Activated naive CD4-positive, alpha-beta T cell treated with anti-CD3 and anti-CD28 coated beads, Interleukin-2, amount 50 U/mL, for 24 hours (primary cell): ENCODE results near the gene PHLPP1.
"Not testable (repeated sequence)": the region's sequence is repeated elsewhere in the genome, so short reads cannot be mapped to it uniquely, and the experiment has no call there.

Experiments used
- H3K27ac Mint-ChIP-seq: one replicate; pipeline ENCODE4 v1.8.0; 2021; ENCODE audit warnings: mild to moderate bottlenecking, mixed read lengths
- H3K27me3 Mint-ChIP-seq: one replicate; pipeline ENCODE4 v1.8.0; 2021; ENCODE audit warnings: mixed read lengths
- H3K36me3 Mint-ChIP-seq: one replicate; pipeline ENCODE4 v1.8.0; 2021; ENCODE audit warnings: mixed read lengths
- H3K4me1 Mint-ChIP-seq: one replicate; pipeline ENCODE4 v1.8.0; 2021; ENCODE audit warnings: mixed read lengths
- H3K4me3 Mint-ChIP-seq: one replicate; pipeline ENCODE4 v1.8.0; 2021; ENCODE audit warnings: mild to moderate bottlenecking, mixed read lengths
- H3K9me3 Mint-ChIP-seq: one replicate; pipeline ENCODE4 v1.8.0; 2021; ENCODE audit warnings: mixed read lengths

Gene PHLPP1

GRCh38 chr18:62880034-62880433, 164.7 kb downstream of the PHLPP1 start:
- peaks cover 1% of the 10 kb centered on the region for H3K36me3 Mint-ChIP-seq
- H3K27me3 Mint-ChIP-seq: no peaks in the 10 kb centered on the region
- no peak overlapping the region for H3K27ac Mint-ChIP-seq
- H3K4me3 Mint-ChIP-seq: no peak overlapping the region
- H3K9me3 Mint-ChIP-seq: no peaks in the 10 kb centered on the region
- H3K4me1 Mint-ChIP-seq: peaks cover 15% of the 10 kb centered on the region

- H3K4me1 Mint-ChIP-seq: peaks cover 15% of the 10 kb centered on the region
- no peak overlapping the region for H3K27ac Mint-ChIP-seq
- no peak overlapping the region for H3K4me3 Mint-ChIP-seq
- no peaks in the 10 kb centered on the region for H3K9me3 Mint-ChIP-seq
- peaks cover 1% of the 10 kb centered on the region for H3K36me3 Mint-ChIP-seq
- H3K27me3 Mint-ChIP-seq: no peaks in the 10 kb centered on the region
These were observed 165.5 kb downstream of the PHLPP1 start for GRCh38 chr18:62880673-62881364.

- peaks cover 14% of the 10 kb centered on the region for H3K4me1 Mint-ChIP-seq
- no peaks in the 10 kb centered on the region for H3K27me3 Mint-ChIP-seq
- no peak overlapping the region for H3K4me3 Mint-ChIP-seq
- peaks cover 1% of the 10 kb centered on the region for H3K36me3 Mint-ChIP-seq
- H3K27ac Mint-ChIP-seq: no peak overlapping the region
- no peaks in the 10 kb centered on the region for H3K9me3 Mint-ChIP-seq
These were observed 166.2 kb downstream of the PHLPP1 start for GRCh38 chr18:62881509-62882016.

DNA sequence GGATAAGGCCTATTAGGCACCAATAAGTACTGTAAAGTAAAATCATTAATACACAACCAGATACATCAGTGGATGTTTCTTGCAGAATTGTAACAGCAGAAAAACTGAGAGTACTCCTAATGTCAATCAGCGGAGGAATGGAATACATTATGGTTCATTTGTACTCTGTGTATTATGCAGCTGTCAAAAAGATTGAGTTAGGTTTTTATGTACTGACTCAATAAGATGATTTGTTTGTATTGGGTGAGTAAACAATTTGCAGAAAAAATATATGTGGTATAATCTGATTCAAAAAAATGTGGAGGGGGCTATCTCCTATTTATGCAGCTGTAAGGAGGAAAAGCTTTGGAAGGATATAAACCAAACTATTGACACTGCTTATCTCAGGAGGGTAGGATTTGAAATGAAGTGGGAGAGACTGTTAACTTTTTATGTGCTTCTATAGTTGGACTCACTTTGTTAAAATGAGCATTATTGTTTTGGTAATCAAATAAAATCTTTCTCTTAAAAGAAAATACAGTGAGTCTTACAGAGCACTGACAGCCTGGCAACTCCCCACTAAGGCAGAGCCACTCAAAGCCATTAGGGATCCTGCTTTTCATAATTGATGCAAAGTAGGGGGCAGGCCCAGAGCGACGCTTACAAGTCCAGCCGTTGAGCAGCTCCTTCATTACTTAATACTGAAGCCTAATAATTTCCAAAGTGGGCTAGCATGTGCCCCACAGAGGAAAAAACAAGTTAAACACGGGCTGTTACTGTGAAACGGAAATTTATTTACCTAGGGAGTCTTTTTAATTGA, 168.8 kb downstream of the PHLPP1 start:
- Mint-ChIP-seq H3K36me3 (peaks cover 1% of the 10 kb centered on the region), H3K4me3 (no peak overlapping the region), H3K4me1 (peaks cover 11% of the 10 kb centered on the region), H3K27ac (no peak overlapping the region), H3K27me3 (no peaks in the 10 kb centered on the region), H3K9me3 (no peaks in the 10 kb centered on the region)

- H3K27me3 Mint-ChIP-seq: no peaks in the 10 kb centered on the region
- no peaks in the 10 kb centered on the region for H3K36me3 Mint-ChIP-seq
- no peak overlapping the region for H3K27ac Mint-ChIP-seq
- H3K4me1 Mint-ChIP-seq: no peaks in the 10 kb centered on the region
- no peaks in the 10 kb centered on the region for H3K9me3 Mint-ChIP-seq
- H3K4me3 Mint-ChIP-seq: no peak overlapping the region
These were observed 170.5 kb downstream of the PHLPP1 start for GRCh38 chr18:62885804-62886203.

DNA sequence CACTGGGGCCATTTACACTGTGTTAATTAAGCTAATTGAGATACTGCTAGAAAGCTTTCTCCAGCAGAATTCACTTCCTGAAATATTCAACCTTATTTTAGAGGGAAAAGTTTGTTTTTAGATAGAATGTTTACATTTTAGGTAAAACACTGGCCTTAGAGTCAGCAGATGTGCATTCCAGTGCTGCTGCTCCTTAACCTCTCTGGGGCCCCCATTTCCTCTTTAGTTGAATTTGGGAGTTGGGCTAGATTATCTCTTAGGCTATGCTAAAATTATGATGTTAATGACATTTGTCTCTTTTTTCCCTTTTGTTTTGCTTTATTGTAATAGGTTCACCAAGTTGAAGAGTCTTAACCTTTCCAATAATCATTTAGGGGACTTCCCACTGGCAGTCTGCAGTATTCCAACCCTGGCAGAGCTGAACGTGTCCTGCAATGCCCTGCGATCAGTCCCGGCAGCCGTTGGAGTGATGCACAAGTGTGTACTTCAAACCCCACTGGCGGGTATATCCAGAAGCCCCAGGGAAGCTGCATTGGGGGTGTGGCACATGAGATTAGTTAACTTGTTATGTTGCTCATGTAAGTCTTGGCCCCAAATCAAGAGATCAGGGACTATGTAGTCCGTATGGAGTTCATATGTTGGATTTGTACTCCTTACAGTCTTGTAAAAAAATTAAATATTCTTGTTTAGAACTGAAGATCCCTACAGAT, 179.5 kb downstream of the PHLPP1 start:
- H3K9me3 Mint-ChIP-seq: no peaks in the 10 kb centered on the region
- H3K4me3 Mint-ChIP-seq: no peak overlapping the region
- H3K27ac Mint-ChIP-seq: no peak overlapping the region
- peaks cover 6% of the 10 kb centered on the region for H3K36me3 Mint-ChIP-seq
- H3K27me3 Mint-ChIP-seq: no peaks in the 10 kb centered on the region
- H3K4me1 Mint-ChIP-seq: no peaks in the 10 kb centered on the region

DNA sequence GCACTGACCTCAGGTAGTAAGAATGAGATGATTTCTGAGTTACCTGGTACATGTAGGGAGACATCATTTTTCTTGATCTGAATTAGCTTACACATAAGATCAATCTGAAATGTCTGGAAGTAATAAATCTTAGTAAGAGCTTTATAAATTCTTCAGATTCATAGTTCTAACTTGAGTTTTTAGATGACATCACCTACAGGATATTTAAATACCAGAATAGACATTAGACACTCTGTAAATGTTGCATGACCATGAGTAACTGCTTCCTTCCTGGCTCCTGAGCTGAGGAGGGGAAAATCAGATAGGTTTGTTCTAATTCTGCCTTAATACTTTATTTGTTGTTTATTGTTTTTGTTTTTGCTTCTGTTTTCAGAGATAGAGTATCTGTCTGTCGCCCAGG, 181.8 kb downstream of the PHLPP1 start:
- H3K27me3 Mint-ChIP-seq: no peaks in the 10 kb centered on the region
- H3K4me1 Mint-ChIP-seq: no peaks in the 10 kb centered on the region
- H3K36me3 Mint-ChIP-seq: peaks cover 9% of the 10 kb centered on the region
- no peak overlapping the region for H3K4me3 Mint-ChIP-seq
- H3K9me3 Mint-ChIP-seq: no peaks in the 10 kb centered on the region
- H3K27ac Mint-ChIP-seq: no peak overlapping the region

DNA sequence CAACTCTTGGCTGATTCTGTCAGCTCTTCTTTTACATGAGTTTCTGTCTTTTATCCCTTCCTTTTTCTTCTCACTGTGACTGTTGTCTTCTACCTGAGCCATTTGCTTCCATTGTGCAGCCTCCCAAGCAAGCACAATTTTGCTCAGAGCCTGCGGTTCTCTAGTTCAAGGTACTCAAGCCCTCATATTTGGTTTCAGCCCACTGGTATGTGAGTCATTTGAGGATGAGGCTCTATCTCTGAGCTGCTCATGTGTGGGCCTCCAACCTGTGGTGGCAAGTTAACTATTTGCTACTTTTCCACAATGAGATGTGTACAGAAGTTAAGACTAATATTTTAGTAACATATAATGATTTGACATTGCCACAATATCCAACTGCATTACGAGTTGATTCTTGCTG, 183.0 kb downstream of the PHLPP1 start:
- no peak overlapping the region for H3K27ac Mint-ChIP-seq
- H3K4me3 Mint-ChIP-seq: no peak overlapping the region
- H3K27me3 Mint-ChIP-seq: no peaks in the 10 kb centered on the region
- no peaks in the 10 kb centered on the region for H3K4me1 Mint-ChIP-seq
- no peaks in the 10 kb centered on the region for H3K9me3 Mint-ChIP-seq
- peaks cover 11% of the 10 kb centered on the region for H3K36me3 Mint-ChIP-seq

DNA sequence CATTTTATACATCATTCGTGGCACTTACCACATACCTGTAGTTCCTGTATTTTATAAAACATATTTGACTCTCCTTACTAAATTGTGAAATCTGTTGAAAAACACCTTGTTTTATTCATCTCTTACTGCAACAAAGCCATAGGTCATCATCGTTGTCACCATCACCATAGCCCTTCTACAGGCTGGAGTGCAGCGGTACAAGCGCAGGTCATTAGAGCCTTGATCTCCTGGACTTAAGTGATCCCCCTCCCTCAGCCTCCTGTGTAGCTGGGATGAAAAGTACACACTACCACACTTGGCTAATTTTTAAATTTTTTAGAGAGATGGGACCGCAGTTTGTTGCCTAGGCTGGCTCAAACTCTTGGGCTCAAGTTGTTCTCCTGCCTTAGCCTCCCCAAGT, 184.2 kb downstream of the PHLPP1 start:
- Mint-ChIP-seq H3K27ac (no peak overlapping the region), H3K36me3 (peaks cover 17% of the 10 kb centered on the region), H3K27me3 (no peaks in the 10 kb centered on the region), H3K9me3 (no peaks in the 10 kb centered on the region), H3K4me3 (no peak overlapping the region), H3K4me1 (no peaks in the 10 kb centered on the region)

DNA sequence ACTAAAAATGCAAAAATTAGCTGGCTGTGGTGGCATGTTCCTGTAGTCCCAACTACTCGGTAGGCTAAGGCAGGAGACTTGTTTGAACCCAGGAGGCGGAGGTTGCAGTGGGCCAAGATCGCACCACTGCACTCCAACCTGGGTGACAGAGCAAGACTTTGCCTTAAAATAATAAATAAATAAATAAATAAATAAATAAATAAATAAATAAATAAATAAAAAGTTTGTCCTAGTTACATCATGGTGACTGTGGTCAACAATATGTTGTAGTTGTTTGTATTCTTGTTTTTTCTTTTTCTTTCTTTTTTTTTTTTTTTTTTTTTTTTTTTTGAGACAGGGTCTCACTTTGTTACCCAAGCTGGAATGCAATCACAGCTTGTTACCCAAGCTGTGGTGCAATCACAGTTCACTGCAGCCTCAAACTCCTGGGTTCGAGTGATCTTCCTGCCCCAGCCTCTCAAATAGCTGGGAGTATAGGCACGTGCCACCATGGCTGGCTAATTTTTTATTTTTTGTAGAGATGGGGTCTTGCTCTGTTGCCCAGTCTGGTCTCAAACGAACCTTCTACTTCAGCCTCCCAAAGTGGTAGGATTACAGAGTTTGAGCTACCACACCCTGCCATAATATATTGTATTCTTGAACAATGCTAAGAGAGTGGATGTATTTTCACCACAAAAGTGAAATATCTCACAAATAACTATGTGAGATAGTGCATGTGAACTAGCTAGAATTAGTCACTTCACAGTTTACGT, 185.0 kb downstream of the PHLPP1 start:
- Mint-ChIP-seq H3K36me3 (peaks cover 17% of the 10 kb centered on the region), H3K4me3 (no peak overlapping the region), H3K27ac (no peak overlapping the region), H3K4me1 (no peaks in the 10 kb centered on the region), H3K27me3 (no peaks in the 10 kb centered on the region), H3K9me3 (no peaks in the 10 kb centered on the region)

DNA sequence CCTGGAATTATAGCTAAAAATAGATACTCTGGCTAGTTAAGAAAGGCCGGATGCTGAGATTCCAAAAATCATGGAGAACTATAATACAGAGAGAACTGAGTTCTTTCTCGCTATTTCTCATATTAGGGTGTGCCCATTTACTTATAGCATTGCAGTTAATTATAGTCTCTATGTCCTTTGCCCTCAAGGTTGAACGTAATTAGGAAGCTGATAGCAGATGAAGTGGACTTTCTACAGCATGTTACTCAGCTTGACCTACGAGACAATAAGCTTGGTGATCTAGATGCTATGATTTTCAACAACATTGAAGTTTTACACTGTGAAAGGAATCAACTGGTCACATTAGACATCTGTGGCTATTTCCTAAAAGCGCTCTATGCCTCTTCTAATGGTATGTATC, 187.4 kb downstream of the PHLPP1 start:
- H3K36me3 Mint-ChIP-seq: peaks cover 19% of the 10 kb centered on the region
- no peaks in the 10 kb centered on the region for H3K27me3 Mint-ChIP-seq
- H3K4me3 Mint-ChIP-seq: no peak overlapping the region
- no peaks in the 10 kb centered on the region for H3K9me3 Mint-ChIP-seq
- H3K4me1 Mint-ChIP-seq: no peaks in the 10 kb centered on the region
- no peak overlapping the region for H3K27ac Mint-ChIP-seq

DNA sequence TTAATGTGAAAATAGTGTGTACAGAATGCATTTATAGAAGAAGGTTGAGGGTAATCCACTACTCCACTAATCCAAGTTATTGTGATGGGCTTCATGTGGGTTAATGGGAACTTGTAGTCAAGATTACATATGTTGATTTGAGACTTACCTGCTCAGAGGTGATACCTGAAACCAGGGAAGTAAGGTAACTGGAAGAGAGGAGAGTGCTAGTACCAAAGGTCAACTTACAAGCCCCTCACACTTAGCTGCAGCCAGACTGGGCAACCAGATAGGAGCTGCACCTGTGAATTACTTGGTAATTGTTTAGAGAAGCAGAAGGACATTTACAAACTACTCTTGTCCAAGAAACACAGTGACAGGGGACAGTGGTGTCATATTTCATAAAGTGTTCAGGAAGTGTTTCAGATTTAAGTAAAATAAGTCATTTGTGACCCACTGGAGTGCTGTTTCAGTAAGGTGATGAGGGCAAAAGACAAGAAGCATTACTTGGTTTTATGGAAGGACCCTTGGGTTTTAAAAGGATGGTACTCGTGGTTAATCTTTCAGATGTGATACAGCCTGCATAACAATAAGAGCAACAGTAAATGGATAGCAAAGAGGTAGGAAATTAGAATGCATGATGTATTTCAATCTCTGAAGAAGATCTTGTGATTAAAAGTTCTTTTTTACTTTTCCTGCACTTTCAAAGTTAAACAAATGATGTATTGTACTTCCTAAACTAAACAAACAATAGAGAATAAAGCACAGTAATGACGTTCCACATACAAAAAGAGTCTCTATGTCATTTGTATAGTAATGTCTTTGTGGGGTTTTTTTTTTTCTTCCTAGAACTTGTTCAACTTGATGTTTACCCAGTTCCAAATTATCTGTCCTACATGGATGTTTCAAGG, 189.3 kb downstream of the PHLPP1 start:
- Mint-ChIP-seq H3K27me3 (no peaks in the 10 kb centered on the region), H3K27ac (no peak overlapping the region), H3K9me3 (no peaks in the 10 kb centered on the region), H3K4me1 (no peaks in the 10 kb centered on the region), H3K36me3 (peaks cover 15% of the 10 kb centered on the region), H3K4me3 (no peak overlapping the region)

- H3K9me3 Mint-ChIP-seq: no peaks in the 10 kb centered on the region
- peaks cover 2% of the 10 kb centered on the region for H3K36me3 Mint-ChIP-seq
- no peak overlapping the region for H3K4me3 Mint-ChIP-seq
- H3K4me1 Mint-ChIP-seq: no peaks in the 10 kb centered on the region
- H3K27me3 Mint-ChIP-seq: no peaks in the 10 kb centered on the region
- no peak overlapping the region for H3K27ac Mint-ChIP-seq
These were observed 197.5 kb downstream of the PHLPP1 start for GRCh38 chr18:62912885-62913284.

GRCh38 chr18:62913824-62914223, 198.5 kb downstream of the PHLPP1 start:
- not testable (repeated sequence) for H3K4me1 Mint-ChIP-seq, H3K36me3 Mint-ChIP-seq, H3K9me3 Mint-ChIP-seq, H3K27ac Mint-ChIP-seq, H3K27me3 Mint-ChIP-seq, H3K4me3 Mint-ChIP-seq
